ENCODE data around the gene METTL2B. TPM values are rescaled to one million over a fixed set of nuclear protein-coding genes. Genes with fewer than 3 reads are reported as not detected.

METTL2B gene
- total and polyA plus RNA-seq, 4 experiments from 2014 or later: 13.2 to 32.8 (median 25.2) TPM

Other genes with a start within 250 kb of the METTL2B start
- gene LEP, start 235.5 kb upstream of the METTL2B start, total RNA-seq: not detected
- not detected for gene LEP, start 235.5 kb upstream of the METTL2B start, polyA plus RNA-seq
- 10 to 100 TPM; 43.4 to 48.3 TPM for gene RBM28, start 132.8 kb upstream of the METTL2B start, total RNA-seq
- gene RBM28, start 132.8 kb upstream of the METTL2B start, polyA plus RNA-seq: 1 to 10 TPM; 2.4 to 9.9 TPM
- under 1 TPM; 0.52 to 0.58 TPM for gene PRRT4, start 115.1 kb upstream of the METTL2B start, total RNA-seq
- gene PRRT4, start 115.1 kb upstream of the METTL2B start, polyA plus RNA-seq: under 1 TPM; 0.11 to 0.16 TPM
- 10 to 100 TPM; 48.0 to 49.4 TPM for gene IMPDH1, start 66.8 kb upstream of the METTL2B start, total RNA-seq
- 10 to 100 TPM; 43.0 to 55.9 TPM for gene IMPDH1, start 66.8 kb upstream of the METTL2B start, polyA plus RNA-seq
- gene HILPDA, start 20.9 kb upstream of the METTL2B start, total RNA-seq: 1 to 10 TPM; 3.4 to 4.5 TPM
- 1 to 10 TPM; 2.4 to 3.7 TPM for gene HILPDA, start 20.9 kb upstream of the METTL2B start, polyA plus RNA-seq
- gene GARIN1A, start 195.5 kb downstream of the METTL2B start, total RNA-seq: 1 to 10 TPM; 1.6 to 3.4 TPM
- under 1 TPM in 1 of 2 donors, not detected in 1; 0.06 TPM for gene GARIN1A, start 195.5 kb downstream of the METTL2B start, polyA plus RNA-seq

Data from CD4-positive, alpha-beta memory T cell (primary cell).